Large intestine (tissue), 3 donors: ENCODE measurements around the gene S100A4. TPM values are rescaled to one million over a fixed set of nuclear protein-coding genes. Genes with fewer than 3 reads are reported as not detected.
"Not testable (repeated sequence)": the region's sequence is repeated elsewhere in the genome, so short reads cannot be mapped to it uniquely, and the experiment has no call there.

Experiments
- DNase-seq, 2 donors: peaks; one replicate each; pipeline versions ENCODE4 v3.0.0 to v3.0.0-alpha.2; 2013
- H3K27ac ChIP-seq: one replicate; pipeline ENCODE4 v1.5.1; 2013; ENCODE audit warnings: low read length
- H3K27me3 ChIP-seq: 2 replicates; pipeline ENCODE4 v1.6.1; 2013; ENCODE audit warnings: low read length; ENCODE audit not compliant: control insufficient read depth, insufficient read depth
- H3K36me3 ChIP-seq: 2 replicates; pipeline ENCODE4 v1.6.1; 2013; ENCODE audit warnings: low read length; ENCODE audit not compliant: control insufficient read depth, insufficient read depth
- H3K4me1 ChIP-seq: one replicate; pipeline ENCODE4 v1.6.1; 2013; ENCODE audit warnings: low read length; ENCODE audit not compliant: control insufficient read depth, insufficient read depth
- H3K4me3 ChIP-seq: one replicate; pipeline ENCODE4 v1.5.1; 2013; ENCODE audit warnings: low read length
- H3K9me3 ChIP-seq: one replicate; pipeline ENCODE4 v1.6.1; 2013; ENCODE audit warnings: mild to moderate bottlenecking, low read depth, low read length, moderate library complexity; ENCODE audit not compliant: control insufficient read depth
- WGBS: methylation state at CpG from one replicate; pipeline ENCODE4 v1.1.5; 2013; ENCODE audit warnings: low lambda C conversion rate; ENCODE audit not compliant: insufficient coverage; 5-methylcytosine and 5-hydroxymethylcytosine counted together
- polyA plus RNA-seq: library from polyadenylated mRNA; unstranded; fragments of 120-200 nt; gene quantifications from one replicate; pipeline ENCODE4 v1.2.1, GENCODE V29; 2013

Gene S100A4
- polyA plus RNA-seq, 1 donor: 18.0 TPM

- Histone ChIP-seq H3K27ac (peak overlapping the region; percentile 97), H3K4me3 (peak overlapping the region; percentile 35), H3K9me3 (no peaks in the 10 kb centered on the region), H3K27me3 (no peaks in the 10 kb centered on the region), H3K36me3 (peaks cover 3% of the 10 kb centered on the region), H3K4me1 (peaks cover 52% of the 10 kb centered on the region)
- DNase-seq: peak in 1 of 2 donors; percentile 65
- WGBS: no CpG with 5 or more reads among the region's 13 CpGs
Measured at GRCh38 chr1:153533689-153534201, 11.9 kb downstream of the S100A4 start.

- Histone ChIP-seq H3K4me3 (peak overlapping the region; percentile 35), H3K9me3 (no peaks in the 10 kb centered on the region), H3K27ac (peak overlapping the region; percentile 97), H3K27me3 (no peaks in the 10 kb centered on the region), H3K36me3 (peaks cover 3% of the 10 kb centered on the region), H3K4me1 (peaks cover 46% of the 10 kb centered on the region)
- DNase-seq: peak; percentile 90 to 94
- WGBS: no CpG with 5 or more reads among the region's 34 CpGs
Measured at GRCh38 chr1:153532769-153533599, 12.6 kb downstream of the S100A4 start.

GRCh38 chr1:153532181-153532580, 13.4 kb downstream of the S100A4 start:
- no peak overlapping the region for H3K4me3 ChIP-seq

GRCh38 chr1:153531638-153532037, 14.0 kb downstream of the S100A4 start:
- no CpG with 5 or more reads among the region's 3 CpGs for WGBS

More at GRCh38 chr1:153532181-153532580, 13.4 kb downstream of the S100A4 start:
- Histone ChIP-seq H3K27ac (peak overlapping the region; percentile 97), H3K36me3 (peaks cover 3% of the 10 kb centered on the region), H3K9me3 (no peaks in the 10 kb centered on the region), H3K27me3 (no peaks in the 10 kb centered on the region), H3K4me1 (peaks cover 44% of the 10 kb centered on the region)
- DNase-seq: peak in 1 of 2 donors; percentile 71
- WGBS: 0% methylated on average over 1 of the region's 2 CpGs

GRCh38 chr1:153527683-153528040, 17.9 kb downstream of the S100A4 start:
- Histone ChIP-seq H3K27ac (no peak overlapping the region), H3K27me3 (no peaks in the 10 kb centered on the region), H3K4me1 (peaks cover 24% of the 10 kb centered on the region), H3K9me3 (no peaks in the 10 kb centered on the region), H3K36me3 (no peaks in the 10 kb centered on the region), H3K4me3 (no peak overlapping the region)
- WGBS: no CpG with 5 or more reads among the region's 5 CpGs
- no peak for DNase-seq

More at GRCh38 chr1:153531638-153532037, 14.0 kb downstream of the S100A4 start:
- Histone ChIP-seq H3K4me1 (peaks cover 42% of the 10 kb centered on the region), H3K4me3 (no peak overlapping the region), H3K27me3 (no peaks in the 10 kb centered on the region), H3K27ac (peak overlapping the region; percentile 97), H3K36me3 (peaks cover 3% of the 10 kb centered on the region), H3K9me3 (no peaks in the 10 kb centered on the region)
- no peak for DNase-seq

- Histone ChIP-seq H3K9me3 (no peaks in the 10 kb centered on the region), H3K27ac (no peak overlapping the region), H3K27me3 (no peaks in the 10 kb centered on the region), H3K36me3 (no peaks in the 10 kb centered on the region), H3K4me1 (peaks cover 20% of the 10 kb centered on the region), H3K4me3 (no peak overlapping the region)
- DNase-seq: no peak
- WGBS: no CpG with 5 or more reads among the region's 8 CpGs
Measured at GRCh38 chr1:153527023-153527682, 18.5 kb downstream of the S100A4 start.

- no peak overlapping the region for H3K4me3 ChIP-seq
- no peaks in the 10 kb centered on the region for H3K27me3 ChIP-seq
- no peaks in the 10 kb centered on the region for H3K36me3 ChIP-seq
- no peaks in the 10 kb centered on the region for H3K9me3 ChIP-seq
- DNase-seq: no peak
- no CpG with 5 or more reads among the region's 8 CpGs for WGBS
- peaks cover 18% of the 10 kb centered on the region for H3K4me1 ChIP-seq
- H3K27ac ChIP-seq: peak overlapping the region; percentile 32
Measured at GRCh38 chr1:153526132-153526543, 19.5 kb downstream of the S100A4 start.

GRCh38 chr1:153525088-153525728, 20.4 kb downstream of the S100A4 start:
- DNase-seq: no peak
- WGBS: 100% methylated on average over 1 of the region's 3 CpGs
- no peaks in the 10 kb centered on the region for H3K27me3 ChIP-seq
- no peak overlapping the region for H3K4me3 ChIP-seq
- no peaks in the 10 kb centered on the region for H3K36me3 ChIP-seq
- H3K27ac ChIP-seq: no peak overlapping the region
- H3K9me3 ChIP-seq: no peaks in the 10 kb centered on the region
- peaks cover 28% of the 10 kb centered on the region for H3K4me1 ChIP-seq

GRCh38 chr1:153522353-153523048, 23.1 kb downstream of the S100A4 start:
- not testable (repeated sequence) for H3K4me3 ChIP-seq, H3K27me3 ChIP-seq, H3K9me3 ChIP-seq, H3K27ac ChIP-seq, DNase-seq, H3K36me3 ChIP-seq
- peaks cover 31% of the 10 kb centered on the region for H3K4me1 ChIP-seq
- WGBS: no CpG with 5 or more reads among the region's 14 CpGs

GRCh38 chr1:153521808-153522207, 23.8 kb downstream of the S100A4 start:
- DNase-seq, H3K9me3 ChIP-seq, H3K4me3 ChIP-seq, H3K27me3 ChIP-seq, H3K36me3 ChIP-seq, H3K27ac ChIP-seq: not testable (repeated sequence)
- H3K4me1 ChIP-seq: peaks cover 31% of the 10 kb centered on the region
- WGBS: 100% methylated on average over 1 of the region's 37 CpGs
